Activated T-helper 17 cell treated with anti-CD3 and anti-CD28 coated beads, Interleukin-2, amount 50 U/mL, for 72 hours (primary cell): ENCODE results near the gene RNF212. TPM values are rescaled to one million over a fixed set of nuclear protein-coding genes. Genes with fewer than 3 reads are reported as not detected.

ENCODE experiments used
- ATAC-seq: fragments of 150-1000 bp; cut with Tn5 transposase; replicated peaks from 2 replicates; pipeline ENCODE4 v1.10.0; 2021; ENCODE audit warnings: mild to moderate bottlenecking, moderate library complexity
- H3K27ac Mint-ChIP-seq: one replicate; pipeline ENCODE4 v1.8.0; 2022; ENCODE audit warnings: mixed read lengths
- H3K27me3 Mint-ChIP-seq: one replicate; pipeline ENCODE4 v1.8.0; 2022; ENCODE audit warnings: mixed read lengths
- H3K36me3 Mint-ChIP-seq: one replicate; pipeline ENCODE4 v1.8.0; 2022; ENCODE audit warnings: low read depth, mild to moderate bottlenecking, mixed read lengths
- H3K4me1 Mint-ChIP-seq: one replicate; pipeline ENCODE4 v1.8.0; 2022; ENCODE audit warnings: mixed read lengths
- H3K4me3 Mint-ChIP-seq: one replicate; pipeline ENCODE4 v1.8.0; 2022; ENCODE audit warnings: mild to moderate bottlenecking, mixed read lengths
- H3K9me3 Mint-ChIP-seq: one replicate; pipeline ENCODE4 v1.8.0; 2022; ENCODE audit warnings: mixed read lengths
- total RNA-seq, 2 donors: library from RNA; stranded (reverse); gene quantifications; one replicate each; pipeline ENCODE4 v1.2.3, GENCODE V29; 2022

Gene RNF212
- total RNA-seq, 2 donors from 2014 or later: 1.3 to 3.7 TPM

DNA sequence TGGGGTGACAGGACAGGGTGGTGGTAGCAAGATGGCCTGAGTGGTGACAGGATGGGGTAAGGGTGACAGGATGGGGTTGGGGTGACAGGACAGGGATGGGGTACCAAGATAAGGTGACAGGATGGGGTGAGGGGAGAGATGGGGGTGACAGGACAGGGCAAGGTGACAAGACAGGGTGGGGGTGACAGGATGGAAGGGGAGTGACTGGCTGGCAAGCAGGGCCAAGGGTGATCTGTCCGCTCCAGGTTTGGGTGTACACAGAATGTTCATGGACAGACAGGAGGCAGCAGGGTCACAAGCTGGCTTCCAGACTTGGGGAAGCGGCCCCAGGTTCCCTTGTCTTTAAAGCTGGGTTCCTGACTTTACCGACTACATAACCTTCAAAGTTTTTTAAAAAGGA, 23.3 kb downstream of the RNF212 start:
- Mint-ChIP-seq H3K27me3 (peaks cover 7% of the 10 kb centered on the region), H3K4me3 (peak overlapping the region; percentile 10), H3K27ac (no peak overlapping the region), H3K4me1 (no peaks in the 10 kb centered on the region), H3K36me3 (no peaks in the 10 kb centered on the region), H3K9me3 (no peaks in the 10 kb centered on the region)
- no peak for ATAC-seq

DNA sequence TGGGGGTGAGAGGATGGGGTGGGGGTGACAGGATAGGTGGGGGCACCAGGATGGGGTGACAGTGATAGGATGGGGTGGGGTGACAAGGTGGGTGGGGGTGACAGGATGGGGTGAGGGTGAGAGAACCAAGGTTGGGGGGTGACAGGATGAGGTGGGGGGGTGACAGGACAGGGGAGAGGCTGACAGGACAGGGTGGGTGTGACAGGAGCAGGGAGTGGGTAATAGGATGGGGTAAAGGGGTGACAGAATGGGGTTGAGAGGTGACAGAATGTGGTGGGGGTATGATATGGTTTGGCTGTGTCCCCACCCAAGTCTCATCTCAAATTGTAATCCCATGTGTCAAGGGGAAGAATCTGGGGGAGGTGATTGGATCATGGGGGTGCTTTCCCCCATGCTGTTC, 26.0 kb downstream of the RNF212 start:
- H3K36me3 Mint-ChIP-seq: no peaks in the 10 kb centered on the region
- no peaks in the 10 kb centered on the region for H3K9me3 Mint-ChIP-seq
- no peak for ATAC-seq
- peaks cover 18% of the 10 kb centered on the region for H3K27me3 Mint-ChIP-seq
- no peak overlapping the region for H3K4me3 Mint-ChIP-seq
- H3K27ac Mint-ChIP-seq: no peak overlapping the region
- H3K4me1 Mint-ChIP-seq: no peaks in the 10 kb centered on the region

DNA sequence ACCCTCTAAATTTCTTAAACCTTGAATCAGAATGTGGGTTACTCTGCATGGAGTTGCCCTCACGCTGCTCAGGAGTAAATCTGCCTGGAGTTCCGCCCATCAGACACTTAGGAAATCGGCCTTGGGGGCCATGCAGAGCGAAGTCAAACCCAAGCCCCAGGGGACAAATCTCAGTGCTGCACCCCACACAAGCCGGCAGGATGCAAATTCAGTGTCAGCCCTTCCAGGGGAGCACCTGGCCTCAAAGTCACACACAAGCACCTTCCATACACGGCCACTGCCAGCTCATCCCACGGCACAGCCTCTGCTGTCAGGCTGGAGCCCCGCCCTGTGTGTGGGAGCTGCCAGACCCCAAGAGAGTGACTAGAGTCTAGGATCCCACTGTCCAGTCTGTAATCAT, 27.4 kb downstream of the RNF212 start:
- no peaks in the 10 kb centered on the region for H3K36me3 Mint-ChIP-seq
- H3K27ac Mint-ChIP-seq: no peak overlapping the region
- no peak overlapping the region for H3K4me3 Mint-ChIP-seq
- no peaks in the 10 kb centered on the region for H3K9me3 Mint-ChIP-seq
- no peak for ATAC-seq
- peaks cover 23% of the 10 kb centered on the region for H3K27me3 Mint-ChIP-seq
- H3K4me1 Mint-ChIP-seq: peaks cover 5% of the 10 kb centered on the region

DNA sequence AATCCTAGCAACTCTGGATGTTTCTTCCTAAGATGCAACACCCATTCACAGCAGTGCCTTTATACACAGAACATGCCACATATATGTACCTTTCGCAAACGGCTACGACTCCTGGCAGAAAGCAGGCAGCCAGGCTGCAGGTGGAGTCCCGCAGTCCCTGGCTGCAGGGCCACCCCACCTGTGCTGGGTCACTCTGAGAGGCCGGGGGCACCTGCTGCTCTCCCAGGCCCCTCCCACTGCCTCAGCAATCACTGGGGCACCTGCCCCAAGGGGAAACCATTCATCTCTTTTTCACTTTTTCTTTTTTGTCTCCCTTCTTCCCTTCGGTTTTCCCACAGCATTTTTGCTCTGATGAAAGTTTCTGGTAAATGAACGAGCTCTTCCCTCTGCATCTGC, 28.0 kb downstream of the RNF212 start:
- no peak for ATAC-seq

DNA sequence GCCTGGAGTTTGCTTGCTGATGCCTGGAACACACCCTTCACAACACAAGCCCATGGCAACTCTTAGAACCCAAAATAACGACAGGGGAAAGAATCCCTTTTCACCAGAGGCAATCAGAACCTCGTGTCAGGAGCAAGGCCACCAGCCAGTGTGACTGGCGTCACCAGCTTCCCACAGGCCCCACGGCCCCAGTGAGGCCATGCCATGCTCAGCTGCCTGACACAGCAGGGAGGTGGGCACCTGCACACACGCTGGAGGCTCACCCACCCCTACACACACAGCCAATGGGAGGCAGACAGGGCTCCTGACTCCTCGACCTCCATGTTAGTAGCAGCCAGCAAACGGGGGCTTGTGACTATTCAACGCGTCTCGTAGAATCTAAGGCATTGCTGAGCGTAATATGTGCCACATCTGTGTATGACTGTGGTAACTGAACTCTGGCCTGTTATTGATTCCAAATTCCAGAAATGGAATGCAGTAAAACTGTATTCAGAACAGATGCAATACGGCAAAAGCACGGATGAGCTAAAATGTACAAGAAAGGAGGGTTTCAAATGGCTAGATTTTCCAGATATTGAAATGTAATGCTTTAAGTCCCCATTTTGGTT, 28.5 kb downstream of the RNF212 start:
- no peaks in the 10 kb centered on the region for H3K36me3 Mint-ChIP-seq
- H3K27me3 Mint-ChIP-seq: peaks cover 27% of the 10 kb centered on the region
- no peaks in the 10 kb centered on the region for H3K9me3 Mint-ChIP-seq
- peaks cover 5% of the 10 kb centered on the region for H3K4me1 Mint-ChIP-seq
- H3K4me3 Mint-ChIP-seq: no peak overlapping the region
- no peak for ATAC-seq
- no peak overlapping the region for H3K27ac Mint-ChIP-seq

More for the DNA sequence above, 28.0 kb downstream of the RNF212 start:
- H3K27me3 Mint-ChIP-seq: peaks cover 26% of the 10 kb centered on the region
- H3K36me3 Mint-ChIP-seq: no peaks in the 10 kb centered on the region
- peaks cover 5% of the 10 kb centered on the region for H3K4me1 Mint-ChIP-seq
- no peak overlapping the region for H3K27ac Mint-ChIP-seq
- H3K4me3 Mint-ChIP-seq: no peak overlapping the region
- H3K9me3 Mint-ChIP-seq: no peaks in the 10 kb centered on the region

DNA sequence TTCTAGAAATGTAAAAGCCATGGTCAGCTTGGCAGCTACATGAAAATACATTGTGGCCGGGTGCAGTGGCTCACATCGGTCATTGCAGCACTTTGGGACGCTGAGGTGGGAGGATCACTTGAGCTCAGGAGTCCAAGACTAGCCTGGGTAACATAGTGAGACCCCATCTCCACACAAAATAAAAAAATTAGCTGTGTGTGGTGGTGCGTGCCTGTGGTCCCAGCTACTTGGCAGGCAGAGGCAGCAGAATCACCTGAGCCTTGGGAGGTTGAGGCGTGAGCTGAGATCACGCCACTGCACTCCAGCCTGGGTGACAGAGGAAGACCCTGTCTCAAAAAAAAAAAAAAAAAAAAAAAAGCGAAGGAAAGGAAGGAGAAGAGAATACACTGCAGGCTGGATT, 29.0 kb downstream of the RNF212 start:
- Mint-ChIP-seq H3K36me3 (no peaks in the 10 kb centered on the region), H3K27ac (no peak overlapping the region), H3K9me3 (no peaks in the 10 kb centered on the region), H3K4me3 (no peak overlapping the region), H3K27me3 (peaks cover 29% of the 10 kb centered on the region), H3K4me1 (peaks cover 5% of the 10 kb centered on the region)
- no peak for ATAC-seq

DNA sequence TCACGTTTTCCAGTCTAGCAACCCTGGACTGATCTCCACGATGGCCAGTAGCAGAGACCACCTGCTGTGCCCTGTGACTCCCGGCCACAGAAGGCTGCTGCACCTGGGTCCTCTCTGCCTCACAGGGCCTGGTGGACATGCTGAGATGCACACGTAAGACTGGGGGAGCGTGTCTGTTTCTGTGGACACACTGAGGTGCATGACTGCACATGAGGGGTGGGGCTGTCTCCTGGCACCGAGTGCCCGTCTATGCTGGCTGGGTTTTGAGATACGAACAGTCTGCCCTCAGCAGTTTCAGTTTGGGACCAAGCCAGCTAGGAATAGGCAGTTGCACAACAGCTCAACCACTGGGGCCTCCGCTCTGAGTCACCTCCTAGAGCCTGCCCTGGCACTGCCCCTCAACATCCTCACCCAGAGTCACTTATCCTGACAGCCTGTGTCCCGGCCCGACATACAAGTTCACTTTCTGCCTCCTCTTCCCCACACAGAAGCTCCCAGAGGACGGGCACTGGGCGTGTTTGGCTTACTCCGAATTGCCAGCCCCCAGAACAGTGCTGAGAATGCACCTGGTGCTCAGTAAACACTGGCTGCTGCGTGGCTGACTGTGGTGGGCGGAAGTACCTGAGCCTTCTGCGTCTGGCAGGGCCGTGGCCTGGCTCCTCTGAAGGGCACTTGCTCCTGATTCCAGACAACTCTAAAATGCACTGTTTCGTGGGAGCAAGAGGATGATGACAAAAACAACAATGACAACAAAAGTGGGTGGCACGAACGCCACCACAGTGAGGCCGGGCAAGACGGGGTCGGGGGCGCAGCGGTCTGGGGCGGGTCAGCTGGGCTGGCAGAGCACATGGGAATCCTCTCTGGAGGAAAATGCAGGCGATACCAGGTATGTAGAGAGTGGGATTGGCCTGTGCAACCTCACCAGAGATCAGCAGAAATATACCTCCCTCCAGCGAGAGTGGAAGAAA, 30.9 kb downstream of the RNF212 start:
- peak overlapping the region; percentile 56 for H3K4me3 Mint-ChIP-seq
- ATAC-seq: peak; percentile 21
- no peaks in the 10 kb centered on the region for H3K9me3 Mint-ChIP-seq
- peaks cover 33% of the 10 kb centered on the region for H3K27me3 Mint-ChIP-seq
- peaks cover 5% of the 10 kb centered on the region for H3K4me1 Mint-ChIP-seq
- H3K27ac Mint-ChIP-seq: peak overlapping the region; percentile 87
- no peaks in the 10 kb centered on the region for H3K36me3 Mint-ChIP-seq

DNA sequence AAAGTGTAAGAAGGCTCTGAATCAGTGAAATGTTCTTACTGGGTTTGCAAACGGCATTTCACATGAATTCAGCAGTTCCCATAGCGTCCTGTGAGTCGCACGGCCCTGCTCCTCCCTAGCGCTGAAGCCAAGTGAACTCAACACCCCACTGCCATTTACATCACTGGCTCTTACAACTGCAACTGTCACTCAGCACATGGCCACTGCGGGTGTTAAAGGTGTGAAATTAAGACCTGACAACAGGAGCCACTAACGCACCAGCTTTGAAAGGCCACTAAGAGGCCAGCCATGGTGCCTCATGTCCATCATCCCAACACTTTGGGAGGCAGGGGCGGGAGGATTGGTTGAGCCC, 31.7 kb downstream of the RNF212 start:
- H3K4me1 Mint-ChIP-seq: peaks cover 5% of the 10 kb centered on the region
- ATAC-seq: peak; percentile 90
- peak overlapping the region; percentile 56 for H3K4me3 Mint-ChIP-seq
- peaks cover 33% of the 10 kb centered on the region for H3K27me3 Mint-ChIP-seq
- H3K9me3 Mint-ChIP-seq: no peaks in the 10 kb centered on the region
- H3K36me3 Mint-ChIP-seq: no peaks in the 10 kb centered on the region
- H3K27ac Mint-ChIP-seq: peak overlapping the region; percentile 87

DNA sequence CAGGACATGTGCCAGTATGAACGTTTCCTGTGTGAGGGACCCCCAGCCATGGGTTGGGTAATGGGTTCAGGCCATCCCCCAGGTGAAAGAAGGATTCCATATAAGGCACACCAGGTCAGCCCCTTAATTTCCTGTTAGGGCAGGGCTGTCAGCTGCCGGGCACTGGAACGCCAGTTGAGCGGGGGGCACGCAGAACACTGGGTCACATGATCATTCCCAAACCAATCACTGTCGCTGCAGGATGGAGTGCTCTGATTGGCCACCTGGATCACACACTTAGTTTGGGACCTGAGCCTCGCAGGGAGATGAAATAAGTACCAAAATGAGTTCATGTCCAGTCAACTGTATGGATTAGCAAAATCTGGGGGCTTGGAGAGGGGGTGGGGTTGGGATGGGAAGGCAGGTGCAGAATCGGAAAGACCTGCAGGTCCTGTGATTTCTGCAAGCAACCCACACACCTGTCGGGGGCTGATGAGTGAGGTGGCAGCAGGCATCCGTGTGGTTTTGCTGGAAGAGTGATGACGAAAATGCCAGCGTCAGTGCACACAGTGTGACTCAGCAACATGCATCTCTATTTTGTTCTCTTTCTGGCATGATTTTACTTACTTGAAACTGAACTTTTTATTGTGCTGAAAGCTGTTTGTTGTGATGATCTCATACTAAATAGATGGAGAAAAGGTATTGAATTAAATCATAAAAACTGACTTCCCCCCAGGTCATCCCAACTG, 32.2 kb downstream of the RNF212 start:
- Mint-ChIP-seq H3K36me3 (no peaks in the 10 kb centered on the region), H3K4me3 (peak overlapping the region; percentile 56), H3K9me3 (no peaks in the 10 kb centered on the region), H3K27me3 (peaks cover 33% of the 10 kb centered on the region), H3K4me1 (peaks cover 5% of the 10 kb centered on the region), H3K27ac (peak overlapping the region; percentile 87)
- ATAC-seq: peak; percentile 89

DNA sequence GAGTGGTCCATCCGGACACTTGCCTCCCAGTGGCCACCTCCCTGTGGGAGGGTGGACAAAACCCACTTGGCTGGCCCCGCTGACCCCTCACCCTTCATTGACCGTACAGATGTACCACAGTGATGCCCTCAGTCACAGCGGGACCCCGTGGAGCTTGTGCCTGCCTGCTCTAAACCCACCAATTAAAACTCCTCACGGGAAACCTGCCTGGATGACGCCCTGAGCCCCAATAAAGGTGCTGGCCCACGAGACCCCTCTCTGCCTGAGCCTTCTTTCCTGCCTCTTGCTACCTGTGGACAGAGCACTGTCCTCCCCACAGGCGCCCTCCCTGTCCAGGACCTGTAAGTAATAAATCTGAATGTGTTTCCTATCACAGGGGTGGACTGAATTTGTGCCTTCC, 32.9 kb downstream of the RNF212 start:
- H3K9me3 Mint-ChIP-seq: no peaks in the 10 kb centered on the region
- H3K4me3 Mint-ChIP-seq: no peak overlapping the region
- H3K27me3 Mint-ChIP-seq: peaks cover 28% of the 10 kb centered on the region
- H3K4me1 Mint-ChIP-seq: peaks cover 5% of the 10 kb centered on the region
- H3K36me3 Mint-ChIP-seq: no peaks in the 10 kb centered on the region
- ATAC-seq: no peak
- peak overlapping the region; percentile 87 for H3K27ac Mint-ChIP-seq

DNA sequence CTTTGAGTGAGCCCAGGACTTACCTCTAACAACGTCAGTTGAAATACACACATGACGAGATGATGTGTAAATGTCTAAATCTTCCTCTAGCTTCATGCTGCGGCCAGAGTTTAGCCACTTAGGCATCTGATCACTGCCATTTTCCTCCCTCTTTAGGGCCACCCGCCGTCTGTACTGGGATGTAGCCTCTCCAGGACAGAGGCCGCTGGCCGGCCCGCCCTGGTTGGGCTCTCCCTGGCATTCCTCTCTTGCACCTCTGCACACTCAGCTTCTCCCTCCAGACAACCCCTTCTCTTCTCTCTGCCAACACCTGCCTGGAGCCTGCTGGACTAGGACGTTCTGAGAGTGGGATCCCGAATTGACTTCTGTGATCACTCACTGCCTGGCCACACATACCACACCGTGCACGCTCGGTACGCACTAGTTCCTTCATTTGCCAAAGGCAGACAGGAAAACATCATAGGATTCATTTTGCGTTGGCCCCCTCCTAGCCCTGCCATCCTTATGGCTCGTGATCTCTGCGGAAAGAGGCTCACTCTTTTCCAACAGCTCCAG, 33.6 kb downstream of the RNF212 start:
- H3K4me1 Mint-ChIP-seq: peaks cover 5% of the 10 kb centered on the region

DNA sequence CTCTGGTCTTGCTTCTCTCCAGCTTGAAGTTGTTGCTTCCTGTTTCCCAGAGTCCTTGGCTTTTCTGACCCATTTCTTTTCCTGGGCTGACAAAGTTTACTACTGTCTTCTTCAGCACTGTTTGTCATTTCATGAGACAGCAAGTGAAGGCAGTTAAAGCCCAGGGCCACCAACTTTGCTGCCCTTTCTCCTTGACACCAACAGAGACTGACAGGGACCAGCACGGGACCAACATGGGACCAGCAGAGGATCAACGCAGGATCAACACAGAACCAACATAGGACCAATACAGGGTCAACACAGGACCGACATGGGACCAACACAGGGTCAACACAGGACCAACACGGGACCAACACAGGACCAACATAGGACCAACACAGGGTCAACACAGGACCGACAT, 34.9 kb downstream of the RNF212 start:
- Mint-ChIP-seq H3K9me3 (no peaks in the 10 kb centered on the region), H3K36me3 (no peaks in the 10 kb centered on the region), H3K4me1 (peaks cover 5% of the 10 kb centered on the region), H3K27ac (no peak overlapping the region), H3K4me3 (no peak overlapping the region), H3K27me3 (peaks cover 23% of the 10 kb centered on the region)
- ATAC-seq: no peak

More for the DNA sequence above, 33.6 kb downstream of the RNF212 start:
- no peak for ATAC-seq
- no peaks in the 10 kb centered on the region for H3K9me3 Mint-ChIP-seq
- no peak overlapping the region for H3K27ac Mint-ChIP-seq
- H3K27me3 Mint-ChIP-seq: peaks cover 25% of the 10 kb centered on the region
- H3K4me3 Mint-ChIP-seq: no peak overlapping the region
- no peaks in the 10 kb centered on the region for H3K36me3 Mint-ChIP-seq

DNA sequence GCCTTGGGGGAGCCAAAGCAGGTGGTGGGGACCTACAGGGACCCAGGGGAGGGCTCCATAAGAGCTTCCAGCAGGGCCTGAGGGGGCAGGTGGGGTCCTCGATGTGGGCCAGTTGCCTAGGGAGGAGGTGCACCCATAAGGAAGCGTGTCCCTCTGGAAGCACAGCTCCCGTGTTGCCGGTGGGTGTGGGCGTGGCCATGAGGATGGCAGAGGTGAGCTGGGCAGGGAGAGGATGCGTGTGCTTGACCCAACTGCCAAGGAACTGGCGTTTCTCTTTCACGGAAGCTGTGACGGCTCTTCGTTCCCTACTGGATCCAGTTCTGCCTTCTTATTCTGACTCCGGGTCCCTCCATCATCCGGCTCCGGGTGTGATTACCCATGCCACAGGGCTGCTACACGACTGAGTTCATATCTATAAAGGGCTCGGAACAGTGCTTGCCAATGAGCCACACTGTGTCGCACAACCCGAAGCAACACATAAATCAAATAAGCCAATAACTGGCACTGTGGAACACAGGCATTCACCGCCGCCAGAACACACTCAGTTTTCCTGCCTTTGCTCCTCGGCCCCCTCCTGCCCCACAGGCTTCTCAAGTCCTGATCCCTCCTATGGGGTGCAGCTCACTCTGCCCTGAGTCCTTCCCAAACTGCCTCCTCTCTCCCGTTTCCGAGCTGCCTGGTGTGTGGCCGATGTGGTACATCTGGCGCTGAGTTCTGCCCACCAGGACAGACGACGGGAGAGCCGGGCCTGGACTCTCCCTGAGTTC, 35.5 kb downstream of the RNF212 start:
- Mint-ChIP-seq H3K27ac (no peak overlapping the region), H3K4me1 (peaks cover 8% of the 10 kb centered on the region), H3K9me3 (no peaks in the 10 kb centered on the region), H3K36me3 (no peaks in the 10 kb centered on the region), H3K4me3 (no peak overlapping the region), H3K27me3 (peaks cover 19% of the 10 kb centered on the region)
- ATAC-seq: no peak
